ENCODE data around the gene VPS13C.

The VPS13C gene

GRCh38 chr15:62089616-62090015 lies 29.4 kb upstream of the VPS13C start:
- no peak overlapping the region for H3K27ac ChIP-seq
- TF ChIP-seq ZFX (IDR thresholded peaks at IDR 0.05; ENCODE audit: borderline replicate concordance) (no peak), CTCF (IDR thresholded peaks at IDR 0.05) (no peak)

GRCh38 chr15:62088353-62088693 lies 28.1 kb upstream of the VPS13C start:
- no peak overlapping the region for H3K27ac ChIP-seq

GRCh38 chr15:62087671-62088352 lies 27.6 kb upstream of the VPS13C start:
- TF ChIP-seq ZFX (IDR thresholded peaks at IDR 0.05; ENCODE audit: borderline replicate concordance) (no peak), CTCF (IDR thresholded peaks at IDR 0.05) (no peak)

More at GRCh38 chr15:62088353-62088693, 28.1 kb upstream of the VPS13C start:
- no peak for TF ChIP-seq CTCF (IDR thresholded peaks at IDR 0.05)
- no peak for TF ChIP-seq ZFX (IDR thresholded peaks at IDR 0.05; ENCODE audit: borderline replicate concordance)

GRCh38 chr15:62085740-62086139 lies 25.5 kb upstream of the VPS13C start:
- no peak overlapping the region for H3K27ac ChIP-seq

More at GRCh38 chr15:62087671-62088352, 27.6 kb upstream of the VPS13C start:
- no peak overlapping the region for H3K27ac ChIP-seq

GRCh38 chr15:62083194-62084154 lies 23.2 kb upstream of the VPS13C start:
- TF ChIP-seq CTCF (IDR thresholded peaks at IDR 0.05), result no peak
- TF ChIP-seq ZFX (IDR thresholded peaks at IDR 0.05; ENCODE audit: borderline replicate concordance), result no peak
- no peak overlapping the region for H3K27ac ChIP-seq

More at GRCh38 chr15:62085740-62086139, 25.5 kb upstream of the VPS13C start:
- TF ChIP-seq ZFX (IDR thresholded peaks at IDR 0.05; ENCODE audit: borderline replicate concordance), result no peak
- no peak for TF ChIP-seq CTCF (IDR thresholded peaks at IDR 0.05)

GRCh38 chr15:62079594-62079993 lies 19.3 kb upstream of the VPS13C start:
- no peak overlapping the region for H3K27ac ChIP-seq
- TF ChIP-seq ZFX (IDR thresholded peaks at IDR 0.05; ENCODE audit: borderline replicate concordance) (no peak), CTCF (IDR thresholded peaks at IDR 0.05) (no peak)

Data from 22Rv1 (cell line).